ENCODE results near the gene CCDC154.

The CCDC154 gene

GRCh38 chr16:1451702-1452392 lies 7.5 kb upstream of the CCDC154 start:
- no peak for TF ChIP-seq CTCF (IDR thresholded peaks at IDR 0.05; ENCODE audit: low read depth, low read length, missing control alignments)
- Histone ChIP-seq H3K36me3 (replicated peaks) (peaks cover 39% of the 10 kb centered on the region), H3K4me3 (ENCODE audit: low read depth, low read length) (no peak overlapping the region), H3K27ac (no peak overlapping the region), H3K27me3 (replicated peaks) (no peaks in the 10 kb centered on the region)
- in situ Hi-C loops (cut with HindIII; ENCODE audit: low pct_ligation_motif_present, low sequenced_read_pairs), result no loop called here
- no peak for DNase-seq

- DNase-seq, result no peak
- Histone ChIP-seq H3K36me3 (replicated peaks) (peaks cover 48% of the 10 kb centered on the region), H3K27ac (no peak overlapping the region), H3K4me3 (ENCODE audit: low read depth, low read length) (no peak overlapping the region), H3K27me3 (replicated peaks) (no peaks in the 10 kb centered on the region)
- no peak for TF ChIP-seq CTCF (IDR thresholded peaks at IDR 0.05; ENCODE audit: low read depth, low read length, missing control alignments)
- in situ Hi-C loops (cut with HindIII; ENCODE audit: low pct_ligation_motif_present, low sequenced_read_pairs), result no loop called here
Observed at GRCh38 chr16:1450841-1451240, 6.5 kb upstream of the CCDC154 start.

GRCh38 chr16:1450218-1450617 lies 5.9 kb upstream of the CCDC154 start:
- no peak for DNase-seq
- Histone ChIP-seq H3K4me3 (ENCODE audit: low read depth, low read length) (no peak overlapping the region), H3K27ac (no peak overlapping the region), H3K36me3 (replicated peaks) (peaks cover 50% of the 10 kb centered on the region), H3K27me3 (replicated peaks) (no peaks in the 10 kb centered on the region)
- in situ Hi-C loops (cut with HindIII; ENCODE audit: low pct_ligation_motif_present, low sequenced_read_pairs), result no loop called here
- no peak for TF ChIP-seq CTCF (IDR thresholded peaks at IDR 0.05; ENCODE audit: low read depth, low read length, missing control alignments)

GRCh38 chr16:1449201-1449788 lies 4.9 kb upstream of the CCDC154 start:
- peaks cover 41% of the 10 kb centered on the region for H3K36me3 ChIP-seq (replicated peaks)
- in situ Hi-C loops (cut with HindIII; ENCODE audit: low pct_ligation_motif_present, low sequenced_read_pairs), result no loop called here
- TF ChIP-seq CTCF (IDR thresholded peaks at IDR 0.05; ENCODE audit: low read depth, low read length, missing control alignments), result no peak

GRCh38 chr16:1448536-1449116 lies 4.3 kb upstream of the CCDC154 start:
- Histone ChIP-seq H3K27me3 (replicated peaks) (no peaks in the 10 kb centered on the region), H3K27ac (no peak overlapping the region), H3K4me3 (ENCODE audit: low read depth, low read length) (no peak overlapping the region), H3K36me3 (replicated peaks) (peaks cover 36% of the 10 kb centered on the region)
- in situ Hi-C loops (cut with HindIII; ENCODE audit: low pct_ligation_motif_present, low sequenced_read_pairs), result no loop called here
- DNase-seq, result no peak
- TF ChIP-seq CTCF (IDR thresholded peaks at IDR 0.05; ENCODE audit: low read depth, low read length, missing control alignments), result no peak

More at GRCh38 chr16:1449201-1449788, 4.9 kb upstream of the CCDC154 start:
- Histone ChIP-seq H3K27ac (no peak overlapping the region), H3K4me3 (ENCODE audit: low read depth, low read length) (no peak overlapping the region), H3K27me3 (replicated peaks) (no peaks in the 10 kb centered on the region)
- no peak for DNase-seq
